ENCODE measurements around the gene CYGB.

Gene CYGB

DNA sequence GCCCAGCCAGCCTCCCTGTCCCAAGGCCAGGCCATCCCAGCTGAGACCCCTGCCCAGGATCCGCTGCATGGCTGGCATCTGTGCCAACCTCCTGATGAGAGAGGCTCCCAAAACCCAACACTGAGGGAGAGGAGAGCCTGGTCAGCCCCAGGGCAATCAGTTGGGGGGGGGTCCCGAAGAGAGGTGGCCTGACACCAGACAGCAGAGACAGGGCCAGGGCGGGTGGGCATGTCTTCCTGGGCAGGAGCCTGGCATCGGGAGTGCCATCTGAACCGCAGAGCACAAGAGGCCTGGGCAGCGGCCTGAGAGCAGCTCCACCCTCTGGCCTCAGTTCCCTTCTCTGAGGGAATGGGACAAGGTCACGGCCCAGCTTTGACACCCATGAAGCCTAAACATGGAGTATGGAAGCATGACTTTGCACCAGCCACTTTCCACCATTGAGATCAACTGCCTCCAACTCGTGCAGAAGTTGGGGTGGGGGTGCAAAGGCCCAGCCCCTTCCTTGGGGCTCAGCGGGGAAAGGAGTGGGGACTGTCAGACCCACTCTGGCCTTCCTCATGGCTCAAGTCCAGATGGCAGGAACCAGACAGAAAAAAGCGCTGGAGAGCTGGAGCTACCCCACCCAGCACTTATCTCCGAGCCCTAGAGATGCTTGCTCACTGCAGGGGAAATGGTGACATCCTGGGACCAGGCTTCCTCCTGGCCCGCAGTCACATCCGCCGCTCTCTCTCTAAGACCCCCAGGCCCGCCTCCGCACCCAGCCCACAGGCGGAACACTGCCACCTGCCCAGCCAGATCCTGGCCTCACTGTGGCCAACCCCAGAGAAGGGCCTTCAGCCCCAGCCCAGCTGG is 46.0 kb downstream of the CYGB start:
- Histone ChIP-seq H3K9me3 (ENCODE audit: severe bottlenecking) (no peaks in the 10 kb centered on the region), H3K27me3 (ENCODE audit: insufficient read depth, poor library complexity, severe bottlenecking) (no peaks in the 10 kb centered on the region), H3K36me3 (ENCODE audit: low read depth) (no peaks in the 10 kb centered on the region), H3K4me1 (ENCODE audit: insufficient read depth, poor library complexity, severe bottlenecking) (peaks cover 17% of the 10 kb centered on the region), H3K4me3 (ENCODE audit: severe bottlenecking) (no peak overlapping the region), H3K27ac (ENCODE audit: poor library complexity, severe bottlenecking) (no peak overlapping the region)
- TF ChIP-seq, protein P1, sequence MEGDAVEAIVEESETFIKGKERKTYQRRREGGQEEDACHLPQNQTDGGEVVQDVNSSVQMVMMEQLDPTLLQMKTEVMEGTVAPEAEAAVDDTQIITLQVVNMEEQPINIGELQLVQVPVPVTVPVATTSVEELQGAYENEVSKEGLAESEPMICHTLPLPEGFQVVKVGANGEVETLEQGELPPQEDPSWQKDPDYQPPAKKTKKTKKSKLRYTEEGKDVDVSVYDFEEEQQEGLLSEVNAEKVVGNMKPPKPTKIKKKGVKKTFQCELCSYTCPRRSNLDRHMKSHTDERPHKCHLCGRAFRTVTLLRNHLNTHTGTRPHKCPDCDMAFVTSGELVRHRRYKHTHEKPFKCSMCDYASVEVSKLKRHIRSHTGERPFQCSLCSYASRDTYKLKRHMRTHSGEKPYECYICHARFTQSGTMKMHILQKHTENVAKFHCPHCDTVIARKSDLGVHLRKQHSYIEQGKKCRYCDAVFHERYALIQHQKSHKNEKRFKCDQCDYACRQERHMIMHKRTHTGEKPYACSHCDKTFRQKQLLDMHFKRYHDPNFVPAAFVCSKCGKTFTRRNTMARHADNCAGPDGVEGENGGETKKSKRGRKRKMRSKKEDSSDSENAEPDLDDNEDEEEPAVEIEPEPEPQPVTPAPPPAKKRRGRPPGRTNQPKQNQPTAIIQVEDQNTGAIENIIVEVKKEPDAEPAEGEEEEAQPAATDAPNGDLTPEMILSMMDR (IDR thresholded peaks at IDR 0.05; ENCODE audit: poor library complexity, severe bottlenecking), result no peak
- ATAC-seq (ENCODE audit: low read depth), result no peak
- DNase-seq (ENCODE audit: low spot score), result no peak

- Histone ChIP-seq H3K9me3 (ENCODE audit: severe bottlenecking) (no peaks in the 10 kb centered on the region), H3K4me1 (ENCODE audit: insufficient read depth, poor library complexity, severe bottlenecking) (peaks cover 17% of the 10 kb centered on the region), H3K27me3 (ENCODE audit: insufficient read depth, poor library complexity, severe bottlenecking) (no peaks in the 10 kb centered on the region), H3K36me3 (ENCODE audit: low read depth) (peaks cover 6% of the 10 kb centered on the region; the same call in 1 of the 2 replicates), H3K27ac (ENCODE audit: poor library complexity, severe bottlenecking) (no peak overlapping the region), H3K4me3 (ENCODE audit: severe bottlenecking) (no peak overlapping the region)
- TF ChIP-seq, protein P1 (IDR thresholded peaks at IDR 0.05; ENCODE audit: poor library complexity, severe bottlenecking), result no peak
- ATAC-seq (ENCODE audit: low read depth) (no peak), DNase-seq (ENCODE audit: low spot score) (no peak)
Measured at GRCh38 chr17:76490112-76490710, 47.3 kb downstream of the CYGB start.

DNA sequence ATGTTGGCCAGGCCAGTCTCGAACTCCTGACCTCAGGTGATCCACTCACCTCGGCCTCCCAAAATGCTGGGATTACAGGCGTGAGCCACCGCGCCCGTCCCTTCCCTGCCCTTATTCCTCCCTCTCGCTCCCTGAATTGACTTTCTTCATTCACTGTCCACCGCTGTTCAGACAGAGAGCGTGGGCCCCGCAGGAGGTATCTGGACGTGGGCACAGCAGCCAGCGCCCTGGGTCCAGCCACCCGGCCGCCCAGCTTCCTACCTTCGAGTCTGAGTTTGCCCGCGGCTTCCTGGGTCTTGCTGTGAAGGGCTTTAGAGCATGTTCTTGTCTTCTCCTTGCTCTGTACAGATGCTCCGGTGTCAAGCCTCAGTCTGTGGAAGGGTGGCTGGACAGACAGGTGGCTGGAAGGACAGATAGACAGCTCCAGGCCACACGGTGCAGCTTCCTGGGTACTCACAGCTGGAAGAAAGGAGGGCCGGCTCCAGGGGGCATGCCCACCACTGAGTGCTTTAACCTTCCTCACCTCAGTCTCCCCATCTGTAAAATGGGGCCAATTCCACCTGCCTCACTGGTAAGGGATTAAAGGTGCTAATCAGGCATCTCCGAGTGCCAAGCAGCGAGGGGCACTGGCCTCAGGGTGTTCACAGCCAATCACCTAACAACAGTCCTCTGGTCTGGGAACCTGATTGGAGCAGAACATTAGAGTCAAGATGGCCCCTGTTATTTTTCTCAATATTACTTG is 49.9 kb downstream of the CYGB start:
- Histone ChIP-seq H3K4me1 (ENCODE audit: insufficient read depth, poor library complexity, severe bottlenecking) (peaks cover 7% of the 10 kb centered on the region), H3K9me3 (ENCODE audit: severe bottlenecking) (no peaks in the 10 kb centered on the region), H3K4me3 (ENCODE audit: severe bottlenecking) (no peak overlapping the region), H3K36me3 (ENCODE audit: low read depth) (peaks cover 6% of the 10 kb centered on the region; the same call in 1 of the 2 replicates), H3K27ac (ENCODE audit: poor library complexity, severe bottlenecking) (no peak overlapping the region), H3K27me3 (ENCODE audit: insufficient read depth, poor library complexity, severe bottlenecking) (no peaks in the 10 kb centered on the region)
- TF ChIP-seq, protein P1 (IDR thresholded peaks at IDR 0.05; ENCODE audit: poor library complexity, severe bottlenecking), result no peak
- DNase-seq (ENCODE audit: low spot score), result no peak
- ATAC-seq (ENCODE audit: low read depth), result no peak

DNA sequence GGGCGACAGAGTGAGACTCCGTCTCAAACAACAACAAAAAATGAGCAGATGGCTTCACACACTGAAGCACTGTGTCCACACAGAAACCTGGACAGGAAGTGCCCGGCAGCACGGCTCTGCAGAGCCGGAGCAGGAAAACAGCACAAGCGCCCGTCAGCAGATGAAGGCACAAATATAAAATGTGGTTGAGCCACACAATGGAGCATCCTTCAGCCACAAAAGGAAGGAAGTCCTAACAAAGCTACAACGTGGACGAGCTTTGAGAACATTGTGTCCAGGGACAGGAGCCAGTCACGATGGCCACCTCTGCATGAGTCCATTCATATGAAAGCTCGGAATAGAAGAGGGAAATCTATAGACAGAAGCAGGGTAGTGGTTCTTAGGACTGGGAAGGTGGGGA is 51.9 kb downstream of the CYGB start:
- Histone ChIP-seq H3K4me3 (ENCODE audit: severe bottlenecking) (no peak overlapping the region), H3K4me1 (ENCODE audit: insufficient read depth, poor library complexity, severe bottlenecking) (peaks cover 6% of the 10 kb centered on the region), H3K36me3 (ENCODE audit: low read depth) (peaks cover 6% of the 10 kb centered on the region; the same call in 1 of the 2 replicates), H3K9me3 (ENCODE audit: severe bottlenecking) (no peaks in the 10 kb centered on the region), H3K27me3 (ENCODE audit: insufficient read depth, poor library complexity, severe bottlenecking) (no peaks in the 10 kb centered on the region), H3K27ac (ENCODE audit: poor library complexity, severe bottlenecking) (peak overlapping the region; percentile 14)
- TF ChIP-seq, protein P1 (IDR thresholded peaks at IDR 0.05; ENCODE audit: poor library complexity, severe bottlenecking), result no peak
- DNase-seq (ENCODE audit: low spot score), result no peak
- ATAC-seq (ENCODE audit: low read depth), result no peak

Measured in RWPE2 (cell line).